UCSD-AML1 (cell line): Measurements from ENCODE around the gene ADGB.
"Not testable (repeated sequence)": the region's sequence is repeated elsewhere in the genome, so short reads cannot be mapped to it uniquely, and the experiment has no call there.

Experiments
- DNase-seq: peaks from one replicate; lab custom pipeline; 2025; ENCODE audit not compliant: unreplicated experiment; lab: John Stamatoyannopoulos, UW

ADGB gene

GRCh38 chr6:146753306-146753705 lies 154.5 kb downstream of the ADGB start:
- DNase-seq = no peak

DNA sequence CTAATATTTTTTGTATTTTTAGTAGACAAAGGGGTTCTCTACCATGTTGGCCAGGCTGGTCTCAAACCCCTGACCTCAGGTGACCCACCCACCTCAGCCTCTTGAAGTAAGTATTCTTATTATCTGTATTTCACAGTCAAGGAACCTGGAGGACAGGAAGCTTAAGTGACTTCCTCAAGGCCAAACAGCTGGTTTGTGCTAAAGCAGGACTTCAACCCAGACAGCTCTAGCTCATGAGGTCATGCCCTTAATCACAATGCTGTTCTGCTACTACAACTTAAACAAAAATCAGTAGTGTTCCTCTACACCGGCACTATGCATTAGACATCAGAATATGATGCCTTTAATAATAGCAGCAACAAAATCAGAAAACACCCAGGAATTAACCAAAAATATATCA lies 168.9 kb downstream of the ADGB start:
- no peak for DNase-seq

DNA sequence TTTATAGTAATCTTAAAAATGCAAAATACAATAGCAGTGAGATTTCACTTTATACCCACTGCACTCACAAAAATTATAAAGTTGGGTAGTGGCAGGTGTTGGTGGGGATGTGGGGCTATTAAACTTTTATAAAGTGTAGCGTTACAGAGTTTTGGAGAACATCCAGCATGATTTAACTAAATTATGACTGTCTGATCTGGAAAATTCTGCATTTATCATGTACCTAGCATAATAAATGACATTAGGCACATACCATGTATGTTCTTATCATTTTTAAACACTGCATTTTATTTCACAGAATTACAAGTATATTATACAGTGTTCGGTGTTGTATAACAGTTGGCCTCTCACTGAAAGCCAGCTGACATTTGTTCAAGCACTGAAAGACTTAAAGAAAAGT lies 169.9 kb downstream of the ADGB start:
- DNase-seq = no peak

GRCh38 chr6:146770275-146770964 lies 171.6 kb downstream of the ADGB start:
- DNase-seq = peak; percentile 55

DNA sequence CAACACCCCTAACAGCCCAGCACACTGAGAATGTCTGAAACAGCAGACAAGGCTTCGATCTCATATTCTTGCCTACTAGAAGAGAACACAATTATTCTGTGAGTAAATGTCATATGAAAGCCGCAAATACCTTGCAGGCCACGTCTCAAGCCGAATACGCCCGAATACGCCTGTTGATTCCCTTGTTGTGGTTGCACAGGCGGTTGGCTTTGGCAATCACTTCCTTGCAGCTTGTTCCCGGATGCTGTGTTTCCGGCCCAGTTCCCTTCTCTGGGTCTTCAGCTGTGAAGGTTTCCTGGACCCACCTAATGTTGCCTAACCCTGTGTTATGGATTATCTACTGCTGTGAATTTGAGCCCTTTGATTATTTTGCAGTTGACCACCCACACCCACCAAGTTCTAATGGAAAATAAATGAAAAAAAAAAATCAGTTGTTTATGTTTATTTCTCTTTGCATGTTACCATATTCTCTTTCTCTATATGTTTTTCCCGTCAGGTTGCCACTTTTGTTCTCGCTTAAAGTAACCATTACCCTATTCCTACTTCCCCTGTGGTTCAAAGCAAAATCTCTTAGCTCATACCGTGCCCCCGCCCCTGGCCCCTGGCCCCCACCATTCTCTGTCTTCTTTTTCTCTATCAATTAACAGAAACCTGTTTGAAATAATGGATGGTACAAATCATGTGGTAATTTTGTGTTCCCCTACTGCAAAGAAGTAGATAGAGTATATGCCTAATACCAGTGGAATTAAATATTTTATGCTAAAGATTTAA lies 172.4 kb downstream of the ADGB start:
- DNase-seq = peak; percentile 86

- no peak for DNase-seq
Measured at GRCh38 chr6:146775220-146775619, 176.4 kb downstream of the ADGB start.

- no peak for DNase-seq
Measured at GRCh38 chr6:146781836-146782235, 183.1 kb downstream of the ADGB start.

DNA sequence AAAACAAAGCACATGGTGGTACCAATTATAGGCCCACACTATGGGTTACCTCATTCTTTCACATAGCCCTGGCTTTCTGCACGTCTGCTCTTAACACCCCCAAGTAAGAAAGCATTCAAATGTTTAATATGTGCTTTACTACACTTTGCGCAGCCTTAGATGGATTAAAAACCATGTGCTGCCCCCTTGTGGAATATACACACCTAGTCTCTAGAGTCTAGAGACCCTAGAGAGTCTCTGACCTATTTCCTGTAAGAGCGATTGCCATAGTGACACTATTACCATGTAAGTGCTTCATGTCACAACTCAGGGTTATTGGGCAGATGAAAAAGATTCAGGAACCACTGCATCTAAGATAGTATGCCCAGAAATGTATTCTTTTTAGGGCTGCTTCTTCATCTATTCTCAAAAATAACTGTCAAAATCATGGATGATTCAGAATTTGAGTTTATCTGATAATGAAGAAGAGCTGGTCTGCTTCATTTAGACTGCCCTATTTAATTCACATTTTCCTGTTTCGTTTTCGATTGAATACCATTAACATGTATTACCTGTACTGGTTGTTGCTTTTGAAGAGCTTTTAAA lies 186.3 kb downstream of the ADGB start:
- DNase-seq = no peak

DNA sequence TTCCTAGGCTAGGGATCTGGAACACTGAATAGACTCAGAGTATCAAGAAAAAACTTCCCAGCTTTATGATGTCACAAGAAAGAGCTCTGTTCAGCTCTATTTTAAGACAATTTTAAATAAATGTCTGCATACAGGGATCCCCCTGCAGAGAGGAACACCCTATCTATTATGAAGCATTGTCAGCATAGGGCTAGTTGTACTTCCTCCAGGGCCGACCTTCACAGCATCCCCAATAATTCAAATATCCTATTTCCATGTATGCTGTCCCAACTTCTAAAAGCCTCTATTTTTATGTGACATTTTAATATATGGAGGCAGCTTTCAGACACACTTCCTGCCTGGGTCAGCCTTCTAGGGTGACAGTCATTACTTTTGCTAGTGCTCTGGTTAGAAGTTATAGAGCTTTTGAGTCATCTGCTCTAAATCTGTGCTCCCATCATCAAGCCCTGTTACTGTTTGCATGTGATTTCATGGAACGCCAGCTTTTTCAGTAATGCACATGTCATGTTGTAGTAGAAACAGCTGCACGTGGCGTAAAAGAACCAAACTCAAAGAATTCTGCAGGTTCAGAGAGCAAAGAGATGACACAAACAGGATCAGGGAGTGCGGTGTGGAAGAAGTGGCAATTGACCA lies 189.2 kb downstream of the ADGB start:
- no peak for DNase-seq

- DNase-seq = no peak
Measured at GRCh38 chr6:146790561-146791091, 191.9 kb downstream of the ADGB start.

DNA sequence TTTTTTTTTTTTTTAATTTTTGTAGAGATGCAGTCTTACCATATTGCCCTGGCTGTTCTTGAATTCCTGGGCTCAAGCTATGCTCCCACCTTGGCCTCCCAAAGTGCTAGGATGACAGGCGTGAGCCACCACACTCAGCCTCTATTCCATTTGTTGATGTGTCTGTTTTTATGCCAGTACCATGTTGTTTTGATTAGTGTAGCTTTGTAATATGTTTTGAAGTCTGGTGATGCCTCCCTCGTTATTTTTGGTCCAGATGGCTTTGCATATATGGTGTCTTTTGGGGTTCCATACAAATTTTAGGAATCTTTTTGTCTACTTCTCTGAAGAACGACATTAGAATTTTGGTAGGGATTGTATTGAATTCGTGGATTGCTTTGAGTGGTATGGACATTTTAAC lies 193.2 kb downstream of the ADGB start:
- DNase-seq = no peak

DNA sequence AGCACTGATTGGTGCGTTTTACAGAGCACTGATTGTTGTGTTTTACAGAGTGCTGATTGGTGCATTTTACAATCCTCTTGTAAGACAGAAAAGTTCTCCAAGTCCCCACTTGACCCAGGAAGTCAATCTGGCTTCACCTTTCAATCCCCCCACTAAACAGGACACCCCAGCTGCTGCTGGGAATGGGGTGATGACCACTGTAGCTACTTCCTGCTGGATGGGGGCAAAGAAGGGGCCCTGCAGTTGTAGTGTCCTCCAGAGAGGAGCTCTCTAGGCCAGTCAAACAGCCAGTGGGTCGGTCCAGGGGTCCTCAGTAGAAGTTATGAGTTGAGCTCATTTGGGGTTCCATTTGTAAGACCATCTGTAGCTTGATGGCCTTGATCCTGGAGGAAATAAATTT lies 194.4 kb downstream of the ADGB start:
- DNase-seq = not testable (repeated sequence)

DNA sequence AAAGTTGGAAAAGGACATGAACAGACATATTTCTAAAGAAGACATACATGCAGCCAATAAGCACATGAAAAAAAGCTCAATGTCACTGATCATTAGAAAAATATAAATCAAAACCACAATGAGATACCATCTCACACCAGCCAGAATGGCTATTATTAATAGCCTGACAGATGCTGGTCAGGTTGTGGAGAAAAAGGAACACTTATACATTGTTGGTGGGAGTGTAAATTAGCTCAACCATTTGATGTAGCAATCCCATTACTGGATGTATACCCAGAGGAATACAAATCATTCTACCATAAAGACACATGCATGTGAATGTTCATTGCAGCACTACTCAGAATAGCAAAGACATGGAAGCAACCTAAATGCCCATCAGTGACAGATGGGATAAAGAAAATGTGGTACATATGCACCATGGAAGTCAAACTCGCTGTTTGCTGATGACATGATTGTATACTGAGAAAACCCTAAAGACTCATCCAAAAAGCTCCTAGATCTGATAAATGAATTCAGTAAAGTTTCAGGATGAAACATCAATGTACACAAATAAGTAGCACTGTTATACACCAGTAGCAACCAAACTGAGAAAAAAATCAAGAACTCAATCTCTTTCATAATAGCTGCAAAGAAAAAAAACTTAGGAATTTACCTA lies 196.8 kb downstream of the ADGB start:
- no peak for DNase-seq

GRCh38 chr6:146803167-146803566 lies 204.4 kb downstream of the ADGB start:
- DNase-seq = not testable (repeated sequence)

- no peak for DNase-seq
Measured at GRCh38 chr6:146803601-146804000, 204.8 kb downstream of the ADGB start.

DNA sequence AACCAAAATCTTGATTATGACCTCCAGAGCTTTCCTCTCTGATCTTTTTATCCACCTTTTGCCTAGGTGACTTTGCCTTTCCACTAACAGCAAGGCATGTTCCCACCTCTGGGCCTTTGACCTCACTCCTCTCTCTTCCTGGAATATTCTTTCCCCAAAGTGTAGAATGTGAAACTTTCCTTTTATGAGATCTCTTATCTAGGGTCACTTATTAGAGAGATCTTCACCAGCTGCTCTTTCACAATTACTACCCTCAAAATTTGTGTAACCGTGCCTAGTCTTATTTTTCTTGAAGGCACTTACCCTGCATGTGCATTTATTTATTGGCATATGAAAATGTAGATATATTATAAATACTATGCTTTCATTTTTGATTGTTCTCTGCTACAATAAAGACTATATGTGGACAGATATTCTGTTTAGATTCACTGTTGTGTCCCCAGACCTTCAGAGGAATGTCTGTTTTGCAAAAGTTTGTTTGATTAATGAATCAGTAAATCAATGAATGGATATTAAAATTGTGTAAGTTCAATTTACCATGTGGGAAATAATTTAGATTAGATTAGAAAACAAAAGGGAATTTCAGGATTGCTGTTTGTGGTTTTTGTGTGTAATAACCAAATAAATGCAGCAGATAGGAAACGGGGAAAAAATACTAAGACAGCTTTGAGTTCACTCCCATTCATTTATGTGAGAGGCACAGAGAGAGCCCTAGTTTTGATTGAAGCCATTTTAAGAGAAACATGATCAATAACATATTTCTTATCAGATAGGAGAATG lies 207.0 kb downstream of the ADGB start:
- no peak for DNase-seq

- DNase-seq = not testable (repeated sequence)
Measured at GRCh38 chr6:146809014-146809413, 210.2 kb downstream of the ADGB start.

DNA sequence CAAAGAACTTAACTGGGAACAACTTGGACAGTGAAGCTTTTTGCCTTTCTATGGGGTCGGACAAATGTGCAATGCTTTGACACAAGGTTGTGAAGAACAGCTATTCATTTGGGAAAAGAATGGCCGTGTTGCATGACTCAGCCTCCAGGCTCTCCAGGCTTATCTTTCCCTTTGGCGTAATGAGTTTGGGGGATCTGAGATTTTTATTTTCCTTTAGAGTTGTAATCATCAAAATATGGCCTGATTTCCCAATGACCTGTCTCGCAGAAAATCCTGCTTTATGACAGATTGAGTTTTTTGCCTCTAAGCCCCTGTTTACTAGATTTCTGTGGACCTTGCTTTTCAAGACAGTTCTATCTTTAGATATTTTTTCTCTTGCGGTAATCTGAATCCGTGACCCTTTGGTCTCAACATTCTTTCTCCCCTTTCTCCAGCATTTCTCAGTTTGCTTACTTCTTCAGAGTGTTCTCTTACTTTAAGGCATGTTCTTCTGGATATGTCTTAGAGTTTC lies 214.1 kb downstream of the ADGB start:
- DNase-seq = not testable (repeated sequence)

DNA sequence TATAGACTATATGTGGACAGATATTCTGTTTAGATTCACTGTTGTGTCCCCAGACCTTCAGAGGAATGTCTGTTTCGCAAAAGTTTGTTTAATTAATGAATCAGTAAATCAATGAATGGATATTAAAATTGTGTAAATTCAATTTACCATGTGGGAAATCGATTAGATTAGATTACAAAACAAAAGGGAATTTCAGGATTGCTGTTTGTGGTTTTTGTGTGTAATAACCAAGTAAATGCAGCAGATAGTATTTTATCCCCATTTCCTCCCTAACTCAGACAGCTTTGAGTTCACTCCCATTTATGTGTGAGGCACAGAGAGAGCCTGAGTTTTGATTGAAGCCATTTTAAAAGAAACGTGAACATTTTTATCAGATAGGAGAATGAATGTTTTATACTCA lies 214.8 kb downstream of the ADGB start:
- no peak for DNase-seq

DNA sequence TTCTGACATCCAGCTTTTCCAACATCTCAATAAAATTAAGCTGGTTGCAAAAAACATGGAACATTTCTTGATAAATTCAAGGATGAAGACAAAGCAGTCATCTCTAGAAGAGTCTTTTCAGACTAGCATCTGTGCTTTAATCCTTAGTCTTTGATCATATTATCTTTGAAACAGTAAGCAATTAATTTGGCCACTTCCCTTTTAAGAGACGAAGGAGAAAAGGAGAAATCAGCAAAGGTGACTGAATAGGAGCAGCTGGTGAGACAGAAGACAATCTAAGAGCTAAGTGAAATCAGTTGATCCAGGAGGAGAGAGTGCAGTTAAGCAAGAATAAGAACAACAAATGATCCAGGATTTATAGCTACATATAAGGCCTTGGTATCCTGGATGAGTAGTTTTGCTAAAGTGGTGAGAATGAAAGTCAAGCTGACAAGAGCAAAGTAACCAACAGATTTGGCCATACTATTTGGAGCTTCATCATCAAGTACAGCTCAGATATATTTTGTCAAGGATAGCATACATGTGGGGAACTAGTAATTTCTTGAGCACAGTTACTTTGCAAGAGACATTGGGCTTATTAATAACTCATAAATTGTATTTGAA lies 215.5 kb downstream of the ADGB start:
- DNase-seq = no peak
